Nephron (organoid): ENCODE measurements around the gene NEURL1.

ENCODE experiments used
- H3K27ac Mint-ChIP-seq, 3 experiments: 2 replicates each; pipeline ENCODE4 v1.8.0; 2020; ENCODE audit warnings: mixed read lengths in 3 of 3, mild to moderate bottlenecking in 2 of 3, moderate library complexity in 1 of 3
- H3K27me3 Mint-ChIP-seq: 2 replicates; pipeline ENCODE4 v1.8.0; 2021; ENCODE audit warnings: low read depth, mild to moderate bottlenecking, moderate library complexity, mixed read lengths
- H3K36me3 Mint-ChIP-seq: 2 replicates; pipeline ENCODE4 v1.8.0; 2020; ENCODE audit warnings: low read depth, mixed read lengths
- H3K4me1 Mint-ChIP-seq: 2 replicates; pipeline ENCODE4 v1.8.0; 2020; ENCODE audit warnings: mixed read lengths
- H3K4me3 Mint-ChIP-seq, 3 experiments: 2 replicates each; pipeline ENCODE4 v1.8.0; 2020; ENCODE audit warnings: mild to moderate bottlenecking in 3 of 3, mixed read lengths in 3 of 3, moderate library complexity in 2 of 3
- H3K9me3 Mint-ChIP-seq: 2 replicates; pipeline ENCODE4 v1.8.0; 2020; ENCODE audit warnings: mixed read lengths
- CTCF ChIP-seq, 3 experiments: fragments of 200-600 bp; sonication (generic); IDR thresholded peaks; one replicate each; pipeline ENCODE4 v1.5.0; 2021; ENCODE audit warnings: antibody characterized with exemption in 3 of 3; ENCODE audit not compliant: unreplicated experiment in 3 of 3

The NEURL1 gene

GRCh38 chr10:103547391-103547946 lies 54.0 kb downstream of the NEURL1 start:
- Mint-ChIP-seq H3K36me3 (no peaks in the 10 kb centered on the region), H3K9me3 (no peaks in the 10 kb centered on the region), H3K27me3 (peaks cover 20% of the 10 kb centered on the region), H3K4me1 (peaks cover 54% of the 10 kb centered on the region), H3K4me3 (peak overlapping the region in 1 of 3 experiments; percentile 12), H3K27ac (peak overlapping the region; percentile 26 to 69 (median 68))
- no peak for TF ChIP-seq CTCF (IDR thresholded peaks at IDR 0.05; ENCODE audit: unreplicated experiment in 3 of 3)

DNA sequence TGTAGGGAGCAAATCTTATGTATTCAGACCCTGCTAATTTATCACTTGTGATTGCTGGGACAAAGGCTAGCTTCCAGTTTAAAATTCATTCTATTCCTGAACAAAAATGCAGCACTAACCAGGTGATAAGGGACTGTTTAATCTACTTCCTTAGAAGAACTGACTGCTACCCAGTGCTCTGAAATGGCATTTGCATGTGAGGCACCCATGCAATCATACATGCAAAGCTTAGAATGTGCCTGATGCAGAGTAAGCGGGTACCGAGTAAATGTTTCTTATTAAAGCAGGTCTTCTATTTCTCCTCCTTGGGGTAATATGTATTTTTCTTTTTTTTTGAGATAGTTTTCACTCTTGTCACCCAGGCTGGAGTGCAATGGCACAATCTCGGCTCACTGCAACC lies 54.5 kb downstream of the NEURL1 start:
- H3K36me3 Mint-ChIP-seq, result no peaks in the 10 kb centered on the region
- peak overlapping the region; percentile 26 to 69 (median 68) for H3K27ac Mint-ChIP-seq
- H3K27me3 Mint-ChIP-seq, result peaks cover 20% of the 10 kb centered on the region
- no peak for TF ChIP-seq CTCF (IDR thresholded peaks at IDR 0.05; ENCODE audit: unreplicated experiment in 3 of 3)
- H3K4me1 Mint-ChIP-seq, result peaks cover 50% of the 10 kb centered on the region
- H3K9me3 Mint-ChIP-seq, result no peaks in the 10 kb centered on the region
- H3K4me3 Mint-ChIP-seq, result no peak overlapping the region

- no peak for TF ChIP-seq CTCF (IDR thresholded peaks at IDR 0.05; ENCODE audit: unreplicated experiment in 3 of 3)
- H3K4me1 Mint-ChIP-seq, result peaks cover 42% of the 10 kb centered on the region
- H3K9me3 Mint-ChIP-seq, result no peaks in the 10 kb centered on the region
- peaks cover 24% of the 10 kb centered on the region for H3K27me3 Mint-ChIP-seq
- H3K4me3 Mint-ChIP-seq, result no peak overlapping the region
- peak overlapping the region in 1 of 3 experiments; percentile 4 for H3K27ac Mint-ChIP-seq
- no peaks in the 10 kb centered on the region for H3K36me3 Mint-ChIP-seq
Observed at GRCh38 chr10:103548581-103549348, 55.3 kb downstream of the NEURL1 start.

GRCh38 chr10:103549349-103549685 lies 55.8 kb downstream of the NEURL1 start:
- peaks cover 26% of the 10 kb centered on the region for H3K27me3 Mint-ChIP-seq
- H3K9me3 Mint-ChIP-seq, result no peaks in the 10 kb centered on the region
- H3K27ac Mint-ChIP-seq, result peak overlapping the region in 2 of 3 experiments; percentile 4 to 40
- H3K4me3 Mint-ChIP-seq, result no peak overlapping the region
- H3K4me1 Mint-ChIP-seq, result peaks cover 46% of the 10 kb centered on the region
- TF ChIP-seq CTCF (IDR thresholded peaks at IDR 0.05; ENCODE audit: unreplicated experiment in 3 of 3), result no peak
- no peaks in the 10 kb centered on the region for H3K36me3 Mint-ChIP-seq

- H3K27ac Mint-ChIP-seq, result no peak overlapping the region
- no peak for TF ChIP-seq CTCF (IDR thresholded peaks at IDR 0.05; ENCODE audit: unreplicated experiment in 3 of 3)
- H3K27me3 Mint-ChIP-seq, result peaks cover 26% of the 10 kb centered on the region
- no peak overlapping the region for H3K4me3 Mint-ChIP-seq
- H3K36me3 Mint-ChIP-seq, result no peaks in the 10 kb centered on the region
- H3K9me3 Mint-ChIP-seq, result no peaks in the 10 kb centered on the region
- H3K4me1 Mint-ChIP-seq, result peaks cover 47% of the 10 kb centered on the region
Observed at GRCh38 chr10:103550229-103550628, 56.7 kb downstream of the NEURL1 start.
